Gastrocnemius medialis (tissue), 4 donors: Measurements from ENCODE around the gene BCR. TPM values are rescaled to one million over a fixed set of nuclear protein-coding genes. Genes with fewer than 3 reads are reported as not detected.

ENCODE experiments used
- ATAC-seq, 2 donors: fragments of 150-250 bp; one replicate each; pipeline ENCODE4 v1.9.1; 2016
- DNase-seq, 2 donors: peaks; one replicate each; pipeline ENCODE4 v3.0.0-alpha.2; 2019
- H3K27ac ChIP-seq, 4 donors: fragments of 200-600 bp; sonication (generic); 1 replicate in 1 of 4; 2 replicates in 3 of 4; pipeline ENCODE4 v1.5.1; 2016 to 2018; ENCODE audit warnings: mild to moderate bottlenecking in 2 of 4, moderate library complexity in 1 of 4
- H3K27me3 ChIP-seq, 3 donors: fragments of 200-600 bp; sonication (generic) in 2 of 3; 1 replicate in 1 of 3; 2 replicates in 2 of 3; pipeline versions ENCODE4 v1.5.1 to v1.6.0; 2016 to 2019; ENCODE audit warnings: mild to moderate bottlenecking in 1 of 3, moderate library complexity in 1 of 3
- H3K36me3 ChIP-seq, 2 donors: fragments of 200-600 bp; sonication (generic) in 1 of 2; one replicate each; pipeline ENCODE4 v1.5.1; 2017 to 2018
- H3K4me1 ChIP-seq, 2 donors: fragments of 200-600 bp; sonication (generic) in 1 of 2; one replicate each; pipeline ENCODE4 v1.5.1; 2016 to 2017; ENCODE audit warnings: mild to moderate bottlenecking in 2 of 2
- H3K4me3 ChIP-seq, 4 donors: fragments of 200-600 bp; sonication (generic) in 3 of 4; 1 replicate in 1 of 4; 2 replicates in 3 of 4; pipeline ENCODE4 v1.5.1; 2016 to 2019; ENCODE audit warnings: mild to moderate bottlenecking in 2 of 4
- H3K9me3 ChIP-seq, 3 donors: fragments of 200-600 bp; sonication (generic) in 2 of 3; 1 replicate in 1 of 3; 2 replicates in 2 of 3; pipeline ENCODE4 v1.5.1; 2016 to 2019
- CTCF ChIP-seq, 5 experiments: fragments of 450-650 bp in 3 of 5; fragments of 200-600 bp in 2 of 5; sonication (generic) in 2 of 5; IDR thresholded peaks in 4 of 5; conservative IDR thresholded peaks in 1 of 5; 1 replicate in 4 of 5; 2 replicates in 1 of 5; pipeline ENCODE4 v1.5.1; 2016 to 2019; ENCODE audit warnings: antibody characterized with exemption in 5 of 5, mild to moderate bottlenecking in 3 of 5, moderate library complexity in 3 of 5
- POLR2A ChIP-seq, 2 donors: fragments of 450-650 bp; IDR thresholded peaks; one replicate each; pipeline ENCODE4 v1.6.1; 2017; ENCODE audit warnings: antibody characterized with exemption in 2 of 2, mild to moderate bottlenecking in 2 of 2, moderate library complexity in 2 of 2
- in situ Hi-C, 4 donors: fragments of 200-750 bp; cut with MboI; loops; one replicate each; pipeline versions ENCODE4 v1.15.0 to v1.8.0; 2017; ENCODE audit warnings: low sequenced_read_pairs in 4 of 4
- intact Hi-C: fragments of 100-400 bp; cut with DNase I; formaldehyde crosslinking; loops from one replicate; pipeline ENCODE4 v1.15.1; 2023; ENCODE audit warnings: low total_unique reads
- total RNA-seq, 4 donors: library from RNA; depleted of rRNA; stranded (reverse); fragments of >200 nt; gene quantifications; one replicate each; pipeline versions ENCODE4 v1.1.0 to v1.2.3, GENCODE V29; 2016

Gene BCR
- total RNA-seq, 4 donors from 2014 or later = 10.3 to 13.0 (median 12.4) TPM

GRCh38 chr22:23147617-23148387 is 32.5 kb upstream of the BCR start:
- no peak for DNase-seq
- Histone ChIP-seq H3K27me3 (peaks cover 2 to 14% (median 7%) of the 10 kb centered on the region in 3 donors), H3K4me1 (peaks cover 0 to 7% of the 10 kb centered on the region in 2 donors), H3K27ac (no peak overlapping the region), H3K9me3 (no peaks in the 10 kb centered on the region), H3K4me3 (no peak overlapping the region), H3K36me3 (no peaks in the 10 kb centered on the region)
- in situ Hi-C loops (loop anchor here in 2 of 4 donors (25.0 kb wide), 2 partner anchors 311 to 686 kb away; no protein-coding TSS in a partner anchor), intact Hi-C loops (no loop called here)
- TF ChIP-seq POLR2A (IDR thresholded peaks at IDR 0.05) = no peak
- TF ChIP-seq CTCF (IDR thresholded peaks at IDR 0.05 in 4 of 5, conservative IDR thresholded peaks at IDR 0.05 in 1 of 5) = no peak
- no peak for ATAC-seq

GRCh38 chr22:23149743-23150238 is 30.5 kb upstream of the BCR start:
- intact Hi-C loops = no loop called here
- no peak for ATAC-seq
- H3K36me3 ChIP-seq = no peaks in the 10 kb centered on the region
- no peak for DNase-seq
- no peaks in the 10 kb centered on the region for H3K9me3 ChIP-seq
- H3K27ac ChIP-seq = no peak overlapping the region
- peaks cover 0 to 3% (median 0%) of the 10 kb centered on the region in 3 donors for H3K27me3 ChIP-seq
- no peak overlapping the region for H3K4me3 ChIP-seq
- TF ChIP-seq POLR2A (IDR thresholded peaks at IDR 0.05) (no peak), CTCF (IDR thresholded peaks at IDR 0.05 in 4 of 5, conservative IDR thresholded peaks at IDR 0.05 in 1 of 5) (no peak)
- peaks cover 0 to 7% of the 10 kb centered on the region in 2 donors for H3K4me1 ChIP-seq
- in situ Hi-C loops = loop anchor here in 2 of 4 donors (25.0 kb wide), 2 partner anchors 312 to 687 kb away; no protein-coding TSS in a partner anchor

GRCh38 chr22:23150762-23151161 is 29.5 kb upstream of the BCR start:
- Histone ChIP-seq H3K36me3 (no peaks in the 10 kb centered on the region), H3K27ac (no peak overlapping the region), H3K4me3 (no peak overlapping the region), H3K27me3 (no peaks in the 10 kb centered on the region), H3K4me1 (peaks cover 0 to under 1% of the 10 kb centered on the region in 2 donors), H3K9me3 (no peaks in the 10 kb centered on the region)
- intact Hi-C loops (no loop called here), in situ Hi-C loops (no loop called here)
- ATAC-seq (no peak), DNase-seq (no peak)
- no peak for TF ChIP-seq CTCF (IDR thresholded peaks at IDR 0.05 in 4 of 5, conservative IDR thresholded peaks at IDR 0.05 in 1 of 5)
- no peak for TF ChIP-seq POLR2A (IDR thresholded peaks at IDR 0.05)

GRCh38 chr22:23151827-23152226 is 28.5 kb upstream of the BCR start:
- Histone ChIP-seq H3K27me3 (no peaks in the 10 kb centered on the region), H3K36me3 (no peaks in the 10 kb centered on the region), H3K27ac (no peak overlapping the region), H3K4me3 (no peak overlapping the region), H3K9me3 (no peaks in the 10 kb centered on the region), H3K4me1 (no peaks in the 10 kb centered on the region)
- DNase-seq = no peak
- no peak for TF ChIP-seq POLR2A (IDR thresholded peaks at IDR 0.05)
- TF ChIP-seq CTCF (IDR thresholded peaks at IDR 0.05 in 4 of 5, conservative IDR thresholded peaks at IDR 0.05 in 1 of 5) = no peak
- intact Hi-C loops = no loop called here
- in situ Hi-C loops = no loop called here
- no peak for ATAC-seq
